Immature natural killer cell (primary cell): ENCODE measurements around the gene SLC4A8. TPM values are rescaled to one million over a fixed set of nuclear protein-coding genes. Genes with fewer than 3 reads are reported as not detected.

Experiments
- DNase-seq, 3 donors: peaks; one replicate each; pipeline ENCODE4 v3.0.0; 2022; ENCODE audit warnings: mixed read lengths in 1 of 3
- H3K27ac Mint-ChIP-seq, 6 donors: one replicate each; pipeline ENCODE4 v1.8.0; 2020; ENCODE audit warnings: mixed read lengths in 6 of 6, mild to moderate bottlenecking in 5 of 6, inconsistent platforms in 4 of 6, moderate library complexity in 3 of 6
- H3K27me3 Mint-ChIP-seq, 3 donors: one replicate each; pipeline ENCODE4 v1.8.0; 2020 to 2021; ENCODE audit warnings: low read depth in 3 of 3, mild to moderate bottlenecking in 3 of 3, mixed read lengths in 3 of 3, moderate library complexity in 3 of 3, inconsistent platforms in 1 of 3
- H3K36me3 Mint-ChIP-seq, 3 donors: one replicate each; pipeline ENCODE4 v1.8.0; 2020; ENCODE audit warnings: mixed read lengths in 3 of 3, inconsistent platforms in 2 of 3, mild to moderate bottlenecking in 2 of 3
- H3K4me1 Mint-ChIP-seq, 2 donors: one replicate each; pipeline ENCODE4 v1.8.0; 2020; ENCODE audit warnings: inconsistent platforms in 2 of 2, mild to moderate bottlenecking in 2 of 2, mixed read lengths in 2 of 2, moderate library complexity in 1 of 2
- H3K4me3 Mint-ChIP-seq, 5 donors: one replicate each; pipeline ENCODE4 v1.8.0; 2020; ENCODE audit warnings: mild to moderate bottlenecking in 5 of 5, mixed read lengths in 5 of 5, inconsistent platforms in 3 of 5, moderate library complexity in 3 of 5
- H3K9me3 Mint-ChIP-seq, 6 donors: one replicate each; pipeline ENCODE4 v1.8.0; 2020; ENCODE audit warnings: mild to moderate bottlenecking in 6 of 6, mixed read lengths in 6 of 6, inconsistent platforms in 4 of 6, moderate library complexity in 3 of 6
- polyA plus RNA-seq, 3 donors: library from polyadenylated mRNA; unstranded; fragments of 300-500 nt; fragmentation: Illumina TruSeq; gene quantifications; one replicate each; pipeline ENCODE4 v1.2.3, GENCODE V29; 2021

Gene SLC4A8
- polyA plus RNA-seq, 3 donors from 2014 or later = 1.2 TPM; not detected in 1

DNA sequence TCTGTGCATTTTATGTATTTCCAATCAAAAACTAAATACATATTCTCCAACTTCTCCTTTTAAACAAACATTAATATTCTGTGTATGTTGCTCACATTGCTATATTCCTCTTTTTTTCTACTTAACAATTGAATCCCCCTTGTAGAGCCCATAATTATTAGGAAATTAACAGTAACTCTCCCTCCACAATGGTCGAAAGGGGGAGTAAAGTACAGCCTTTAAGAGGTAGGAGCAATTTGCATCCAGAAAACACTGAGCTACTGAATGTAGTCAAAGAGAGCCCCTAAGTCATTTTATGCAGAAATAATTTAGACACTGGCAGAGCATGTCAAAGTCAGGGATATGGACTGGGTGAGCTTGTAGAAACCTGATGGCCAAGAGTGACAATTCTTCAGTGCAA is 109.2 kb downstream of the SLC4A8 start:
- peaks cover 0 to 6% of the 10 kb centered on the region in 2 donors for H3K4me1 Mint-ChIP-seq
- H3K36me3 Mint-ChIP-seq = no peaks in the 10 kb centered on the region
- no peak overlapping the region for H3K4me3 Mint-ChIP-seq
- DNase-seq = no peak
- H3K27me3 Mint-ChIP-seq = peaks cover 5 to 17% (median 8%) of the 10 kb centered on the region in 3 donors
- no peaks in the 10 kb centered on the region for H3K9me3 Mint-ChIP-seq
- H3K27ac Mint-ChIP-seq = no peak overlapping the region

DNA sequence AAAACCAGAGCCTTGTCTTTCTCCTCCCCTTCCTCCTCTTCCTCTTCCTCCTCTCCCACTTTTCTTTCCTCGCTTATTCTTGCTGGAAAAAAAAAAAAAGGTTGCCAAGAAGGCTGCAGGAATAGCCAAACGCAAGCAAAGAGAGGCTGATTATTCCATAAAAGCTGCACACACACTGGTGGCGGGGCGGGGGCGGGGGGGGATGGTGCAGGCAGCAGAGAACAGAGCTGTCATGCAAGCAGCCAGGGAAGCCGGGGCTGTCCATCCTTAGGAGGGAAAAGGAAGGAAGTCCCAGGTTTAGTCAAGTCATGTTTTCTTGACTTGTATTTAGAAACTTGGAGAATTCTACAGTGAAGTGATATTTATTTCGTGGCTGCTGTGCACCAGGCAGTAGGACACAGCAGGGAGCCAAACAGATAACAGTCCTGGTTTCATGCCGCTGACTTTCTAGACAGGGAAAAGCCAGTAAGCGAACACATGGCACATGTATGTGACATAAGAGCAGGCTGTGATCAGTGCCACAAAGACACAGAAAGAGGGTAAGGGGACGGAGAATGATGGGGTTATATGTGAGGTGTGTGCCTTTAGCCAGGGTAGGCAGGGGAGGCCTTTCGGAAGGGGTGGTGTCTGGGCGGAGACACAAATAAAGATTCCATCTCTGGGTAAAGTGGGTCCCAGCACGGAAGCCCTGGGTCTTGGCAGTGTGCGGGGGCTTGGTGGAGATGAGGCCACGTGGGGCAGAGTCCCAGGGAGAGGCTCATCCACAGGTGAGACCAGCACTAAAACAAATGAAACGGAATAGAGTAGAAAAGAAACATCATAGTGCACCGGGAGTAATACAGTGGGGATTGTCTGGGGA is 109.8 kb downstream of the SLC4A8 start:
- DNase-seq = no peak
- H3K27ac Mint-ChIP-seq = no peak overlapping the region

DNA sequence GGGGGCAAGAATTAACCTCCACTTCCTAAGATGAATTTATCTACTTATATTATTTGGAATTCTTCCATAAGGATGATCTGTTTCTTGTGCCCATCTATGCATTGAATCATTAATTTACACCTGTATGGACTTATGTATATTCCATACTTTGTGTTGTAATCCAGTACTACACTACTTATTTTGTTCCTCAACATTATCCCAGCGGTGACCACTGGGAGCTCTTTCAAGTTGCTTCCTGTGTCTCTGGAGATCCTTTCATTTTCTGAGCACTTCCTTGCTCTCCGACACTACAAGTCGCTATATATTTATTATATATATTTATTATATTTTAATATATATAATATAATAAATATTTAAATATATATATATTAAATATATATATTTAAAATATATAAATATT is 111.5 kb downstream of the SLC4A8 start:
- H3K9me3 Mint-ChIP-seq = no peaks in the 10 kb centered on the region
- peaks cover 0 to 6% of the 10 kb centered on the region in 2 donors for H3K4me1 Mint-ChIP-seq

More for the DNA sequence above, 109.8 kb downstream of the SLC4A8 start:
- Mint-ChIP-seq H3K4me3 (no peak overlapping the region), H3K27me3 (peaks cover 6 to 17% (median 8%) of the 10 kb centered on the region in 3 donors), H3K36me3 (no peaks in the 10 kb centered on the region), H3K4me1 (peaks cover 0 to 6% of the 10 kb centered on the region in 2 donors), H3K9me3 (no peaks in the 10 kb centered on the region)

DNA sequence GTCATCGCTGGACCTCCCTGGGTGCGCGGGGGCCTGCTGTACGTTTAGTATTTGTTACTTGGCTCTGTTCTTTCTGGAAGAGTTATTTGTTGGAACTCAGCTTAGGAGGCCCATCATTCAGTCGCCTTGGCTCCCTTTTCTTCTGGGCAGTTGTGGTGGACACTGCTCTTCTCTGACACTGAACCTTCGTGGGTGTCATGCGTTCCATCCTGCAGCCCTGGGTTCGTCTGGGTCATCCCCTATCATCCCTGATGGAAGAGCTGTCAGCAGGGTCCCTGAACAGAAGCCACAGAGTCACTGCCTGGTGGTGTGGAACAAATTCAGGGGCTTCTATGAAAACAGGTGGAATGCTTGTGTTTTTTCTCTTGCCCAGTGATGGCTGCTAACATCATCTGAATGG is 113.5 kb downstream of the SLC4A8 start:
- Mint-ChIP-seq H3K4me1 (no peaks in the 10 kb centered on the region), H3K4me3 (no peak overlapping the region), H3K9me3 (no peaks in the 10 kb centered on the region)

More for the DNA sequence above, 111.5 kb downstream of the SLC4A8 start:
- no peaks in the 10 kb centered on the region for H3K36me3 Mint-ChIP-seq
- no peak for DNase-seq
- H3K27ac Mint-ChIP-seq = no peak overlapping the region
- H3K4me3 Mint-ChIP-seq = no peak overlapping the region
- peaks cover 6 to 17% (median 8%) of the 10 kb centered on the region in 3 donors for H3K27me3 Mint-ChIP-seq

DNA sequence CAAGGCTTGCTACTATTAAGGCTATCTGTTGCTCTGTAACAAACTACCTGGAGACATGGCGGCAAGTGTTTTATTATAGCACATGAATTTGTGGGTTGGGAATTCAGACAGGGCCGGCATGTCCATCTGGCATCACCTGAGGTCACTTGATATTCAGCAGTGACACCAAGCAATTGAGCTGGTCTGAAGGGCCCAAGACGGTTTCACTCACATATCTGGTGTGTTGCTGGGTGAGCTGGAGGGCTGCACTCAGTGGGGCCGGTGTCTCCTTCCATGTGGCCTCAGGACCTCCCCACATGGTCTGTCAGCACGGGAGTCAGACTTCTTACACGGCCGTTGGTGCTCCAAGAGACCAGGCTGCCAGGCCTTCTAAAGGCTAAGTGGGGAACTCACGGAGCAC is 114.0 kb downstream of the SLC4A8 start:
- Mint-ChIP-seq H3K4me1 (no peaks in the 10 kb centered on the region), H3K9me3 (no peaks in the 10 kb centered on the region), H3K36me3 (no peaks in the 10 kb centered on the region), H3K27me3 (peaks cover 3 to 17% (median 8%) of the 10 kb centered on the region in 3 donors), H3K27ac (no peak overlapping the region), H3K4me3 (no peak overlapping the region)
- no peak for DNase-seq

More for the DNA sequence above, 113.5 kb downstream of the SLC4A8 start:
- DNase-seq = no peak
- peaks cover 3 to 20% (median 8%) of the 10 kb centered on the region in 3 donors for H3K27me3 Mint-ChIP-seq
- no peak overlapping the region for H3K27ac Mint-ChIP-seq
- no peaks in the 10 kb centered on the region for H3K36me3 Mint-ChIP-seq

DNA sequence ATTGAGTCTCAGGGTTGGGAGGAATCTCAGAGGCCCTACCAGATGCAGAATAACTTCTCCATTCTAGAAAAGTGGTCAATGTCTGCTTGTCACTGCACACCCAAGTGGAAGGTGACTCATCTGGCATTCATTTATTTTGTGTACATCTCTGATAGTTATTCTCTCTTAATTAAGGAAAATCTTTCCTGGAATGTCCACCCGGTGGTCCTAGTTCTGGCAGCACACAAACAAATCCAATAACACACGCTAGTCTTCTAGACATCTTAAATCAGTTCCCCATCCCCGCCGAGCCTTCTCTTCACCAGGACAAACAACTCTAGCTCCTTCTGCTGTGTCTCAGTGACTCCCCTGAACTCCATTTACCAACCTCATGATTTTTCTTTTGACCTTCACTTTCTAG is 116.4 kb downstream of the SLC4A8 start:
- Mint-ChIP-seq H3K4me1 (no peaks in the 10 kb centered on the region), H3K27ac (no peak overlapping the region), H3K9me3 (no peaks in the 10 kb centered on the region), H3K27me3 (peaks cover 5 to 13% (median 7%) of the 10 kb centered on the region in 3 donors), H3K4me3 (no peak overlapping the region), H3K36me3 (no peaks in the 10 kb centered on the region)
- no peak for DNase-seq

DNA sequence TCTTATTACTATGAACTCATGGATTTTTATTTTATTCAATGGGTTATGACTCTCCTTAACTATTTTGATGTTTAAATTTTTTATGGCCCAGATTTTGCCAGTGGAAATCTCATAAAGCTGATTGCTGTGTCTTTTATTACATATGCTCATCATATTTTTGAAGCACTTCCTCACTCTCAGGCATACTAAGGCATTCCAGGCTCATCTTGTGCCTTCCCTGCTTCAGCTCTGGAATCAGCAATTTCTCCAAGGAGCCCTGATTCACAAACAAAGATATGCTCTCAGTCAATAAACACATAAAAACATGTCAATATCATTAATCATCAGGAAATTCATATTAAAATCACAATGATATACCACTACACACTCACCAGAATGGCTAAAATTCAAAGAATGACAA is 121.5 kb downstream of the SLC4A8 start:
- H3K9me3 Mint-ChIP-seq = no peaks in the 10 kb centered on the region
- no peak overlapping the region for H3K27ac Mint-ChIP-seq
- H3K27me3 Mint-ChIP-seq = peaks cover 0 to 16% (median 5%) of the 10 kb centered on the region in 3 donors
- H3K4me1 Mint-ChIP-seq = no peaks in the 10 kb centered on the region
- DNase-seq = no peak
- H3K4me3 Mint-ChIP-seq = no peak overlapping the region
- no peaks in the 10 kb centered on the region for H3K36me3 Mint-ChIP-seq

DNA sequence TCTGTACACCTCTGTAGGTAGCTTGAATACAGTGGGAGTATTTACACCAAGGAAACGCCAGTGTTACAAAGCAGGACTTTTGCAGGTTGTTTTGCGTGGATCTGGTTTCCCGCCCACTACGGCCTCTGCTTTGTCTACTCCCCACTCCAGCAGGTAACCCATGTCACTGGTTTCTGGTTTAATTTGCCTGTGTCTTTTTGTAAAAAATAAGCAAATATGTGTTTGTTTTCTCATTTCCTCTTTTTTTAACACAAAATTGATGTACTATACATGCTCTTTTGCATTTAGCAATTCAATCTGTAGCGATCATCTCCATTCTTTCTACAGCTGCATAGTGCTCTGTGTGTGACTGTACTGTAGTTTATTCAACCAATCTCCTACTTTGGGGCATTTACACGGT is 123.0 kb downstream of the SLC4A8 start:
- H3K4me1 Mint-ChIP-seq = no peaks in the 10 kb centered on the region
- no peaks in the 10 kb centered on the region for H3K36me3 Mint-ChIP-seq
- H3K9me3 Mint-ChIP-seq = no peaks in the 10 kb centered on the region
- no peak for DNase-seq
- no peak overlapping the region for H3K4me3 Mint-ChIP-seq
- no peak overlapping the region for H3K27ac Mint-ChIP-seq
- peaks cover 0 to 16% (median 5%) of the 10 kb centered on the region in 3 donors for H3K27me3 Mint-ChIP-seq

DNA sequence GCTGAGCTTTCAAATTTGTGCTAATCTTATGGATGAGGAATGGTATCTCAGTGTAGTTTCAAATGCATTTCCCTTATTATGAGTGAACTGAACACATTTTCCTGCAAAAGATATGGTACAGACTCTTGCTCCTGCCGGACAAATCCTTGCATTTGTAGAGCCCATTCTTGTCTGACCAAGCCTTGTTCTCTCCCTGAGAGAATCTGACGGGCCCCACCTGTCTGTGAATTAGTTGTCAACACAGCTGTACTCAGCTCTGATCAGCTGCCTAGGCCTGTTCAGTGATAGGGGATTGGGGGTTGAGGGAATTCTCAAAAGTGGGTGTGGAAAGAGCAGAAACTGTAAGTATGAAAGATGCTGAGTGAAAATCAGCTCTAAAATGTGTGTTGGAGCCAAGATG is 123.6 kb downstream of the SLC4A8 start:
- Mint-ChIP-seq H3K9me3 (no peaks in the 10 kb centered on the region), H3K27ac (no peak overlapping the region), H3K27me3 (peaks cover 0 to 17% (median 5%) of the 10 kb centered on the region in 3 donors), H3K36me3 (no peaks in the 10 kb centered on the region), H3K4me3 (no peak overlapping the region), H3K4me1 (no peaks in the 10 kb centered on the region)
- DNase-seq = no peak

DNA sequence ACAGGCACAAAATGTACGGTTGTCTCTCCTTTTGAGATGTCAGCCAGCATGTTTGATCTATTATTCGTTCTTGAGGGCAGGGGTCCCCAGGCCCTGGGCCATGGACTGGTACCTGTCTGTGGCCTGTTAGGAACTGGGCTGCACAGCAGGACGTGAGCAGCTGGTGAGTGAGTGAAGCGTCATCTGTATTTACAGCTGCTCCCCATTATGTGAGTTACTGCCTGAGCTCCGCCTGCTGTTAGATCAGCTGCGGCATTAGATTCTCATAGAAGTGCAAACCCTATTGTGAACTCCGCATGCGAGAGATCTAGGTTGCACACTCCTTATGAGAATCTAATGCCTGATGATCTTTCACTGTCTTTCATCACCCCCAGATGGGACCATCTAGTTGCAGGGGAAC is 125.0 kb downstream of the SLC4A8 start:
- H3K27ac Mint-ChIP-seq = no peak overlapping the region
- DNase-seq = no peak
- H3K4me3 Mint-ChIP-seq = no peak overlapping the region
- no peaks in the 10 kb centered on the region for H3K36me3 Mint-ChIP-seq
- no peaks in the 10 kb centered on the region for H3K4me1 Mint-ChIP-seq
- H3K9me3 Mint-ChIP-seq = no peaks in the 10 kb centered on the region
- H3K27me3 Mint-ChIP-seq = peaks cover 2 to 18% (median 3%) of the 10 kb centered on the region in 3 donors

Other genes with a start within 250 kb of the SLC4A8 start
- gene POU6F1, start 206.8 kb upstream of the SLC4A8 start, polyA plus RNA-seq = 1 to 10 TPM in 1 of 3 donors, under 1 TPM in 2; 0.78 to 1.8 (median 0.86) TPM
- gene DAZAP2, start 186.0 kb upstream of the SLC4A8 start, polyA plus RNA-seq = 1,000 to 10,000 TPM; 1,137 to 2,830 (median 1,368) TPM
- 10 to 100 TPM; 26.7 to 41.9 (median 34.6) TPM for gene SMAGP, start 154.4 kb upstream of the SLC4A8 start, polyA plus RNA-seq
- 100 to 1,000 TPM; 353 to 582 (median 359) TPM for gene BIN2, start 100.7 kb upstream of the SLC4A8 start, polyA plus RNA-seq
- gene CELA1, start 78.2 kb upstream of the SLC4A8 start, polyA plus RNA-seq = under 1 TPM in 2 of 3 donors, not detected in 1; 0.37 to 1.00 TPM
- 10 to 100 TPM in 1 of 3 donors, 1 to 10 TPM in 1, under 1 TPM in 1; 0.91 to 19.0 (median 9.8) TPM for gene GALNT6, start 33.4 kb upstream of the SLC4A8 start, polyA plus RNA-seq
- under 1 TPM in 2 of 3 donors, not detected in 1; 0.04 to 0.06 TPM for gene SCN8A, start 166.4 kb downstream of the SLC4A8 start, polyA plus RNA-seq